ENCODE measurements around the gene GPD1.
"Not testable (repeated sequence)": the region's sequence is repeated elsewhere in the genome, so short reads cannot be mapped to it uniquely, and the experiment has no call there.

DNA sequence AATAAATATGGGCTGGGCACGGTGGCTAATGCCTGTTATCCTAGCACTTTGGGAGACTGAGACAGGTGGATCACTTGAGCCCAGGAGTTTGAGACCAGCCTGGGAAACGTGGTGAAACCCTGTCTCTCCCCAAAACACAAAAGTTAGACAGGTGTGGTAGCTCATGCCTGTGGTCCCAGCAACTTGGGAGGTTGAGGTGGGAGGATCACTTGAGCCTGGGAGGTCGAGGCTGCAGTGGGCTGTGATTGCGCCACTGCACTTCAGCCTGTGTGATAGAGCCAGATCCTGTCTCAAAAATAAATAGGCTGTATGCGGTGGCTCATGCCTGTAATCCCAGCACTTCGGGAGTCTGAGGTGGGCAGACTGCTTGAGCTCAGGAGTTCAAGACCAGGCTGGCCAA lies 44.2 kb downstream of the GPD1 start:
- not testable (repeated sequence) for TF ChIP-seq POLR2AphosphoS5 (IDR thresholded peaks at IDR 0.05; ENCODE audit: borderline replicate concordance, low read depth, low read length); EZH2 (IDR thresholded peaks at IDR 0.05)

All from SK-N-MC (cell line).